GM12878 (cell line): ENCODE results near the gene SOX11.

Experiments
- EGR1 ChIP-seq, 2 experiments: IDR thresholded peaks; 1 replicate in 1 of 2; 2 replicates in 1 of 2; pipeline ENCODE4 v1.6.1; 2011 to 2012; ENCODE audit warnings: low read depth in 2 of 2, low read length in 2 of 2, borderline replicate concordance in 1 of 2, mild to moderate bottlenecking in 1 of 2, moderate library complexity in 1 of 2
- GABPA ChIP-seq: IDR thresholded peaks from 2 replicates; pipeline ENCODE4 v1.6.1; 2014; ENCODE audit warnings: antibody characterized with exemption, low read depth, mild to moderate bottlenecking, inconsistent platforms
- HDAC2 ChIP-seq: fragments of 200-600 bp; sonication (generic); IDR thresholded peaks from 2 replicates; pipeline ENCODE4 v1.6.1; 2017
- MAX ChIP-seq: IDR thresholded peaks from 2 replicates; pipeline ENCODE4 v1.6.1; 2012; ENCODE audit warnings: low read depth, low read length, improper control_type of control experiment
- MXI1 ChIP-seq: fragments of 150-350 bp; IDR thresholded peaks from 2 replicates; pipeline ENCODE4 v1.6.1; 2011; ENCODE audit warnings: low read depth, mild to moderate bottlenecking, inconsistent platforms, low read length, improper control_type of control experiment
- ZNF274 ChIP-seq: IDR thresholded peaks from one replicate; pipeline ENCODE4 v1.8.0; 2011; ENCODE audit not compliant: insufficient read length, insufficient read depth

- TF ChIP-seq MXI1 (no peak), ZNF274 (no peak), EGR1 (IDR thresholded peaks at IDR 0.05; ENCODE audit: borderline replicate concordance in 1 of 2, low read depth in 2 of 2, low read length in 2 of 2) (no peak), HDAC2 (no peak), GABPA (no peak), MAX (no peak)
These were observed 28.2 kb downstream of the SOX11 start for GRCh38 chr2:5720426-5720825.
